Mammary epithelial cell (primary cell): Measurements from ENCODE around the gene DNAJC10.

Experiments used
- EZH2 ChIP-seq: IDR thresholded peaks from 2 replicates; pipeline ENCODE4 v1.6.1; 2012; ENCODE audit warnings: low read length, inconsistent platforms, borderline replicate concordance
- TF ChIP-seq, protein P1 (sequence below), 2 donors: IDR thresholded peaks in 1 of 2; conservative IDR thresholded peaks in 1 of 2; 2 replicates each; pipeline ENCODE4 v1.5.1; 2011 to 2012; ENCODE audit warnings: inconsistent platforms in 2 of 2, low read length in 2 of 2, mild to moderate bottlenecking in 2 of 2, control low read depth in 1 of 2, low read depth in 1 of 2; ENCODE audit not compliant: insufficient read depth in 1 of 2; ENCODE audit errors: extremely low read depth in 1 of 2

DNA sequence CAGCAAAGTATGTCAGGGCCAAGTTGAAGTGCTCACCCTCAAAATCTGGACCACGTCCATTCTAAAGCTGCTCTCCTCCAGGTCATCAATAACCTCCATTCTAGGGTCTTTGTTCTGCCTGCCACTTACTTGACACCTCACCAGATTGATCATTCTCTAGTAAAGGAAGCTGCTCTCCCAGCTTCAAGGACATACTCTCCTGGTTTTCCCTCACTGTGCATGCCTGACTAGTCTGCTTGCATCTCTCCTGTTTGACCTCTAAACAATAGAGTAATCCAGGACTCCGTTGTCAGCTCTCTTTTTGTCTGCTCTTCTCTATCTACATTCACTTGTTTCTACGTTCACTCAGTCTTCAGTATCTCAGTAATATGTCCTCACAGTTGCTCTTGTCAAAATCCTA is 91.3 kb downstream of the DNAJC10 start:
- TF ChIP-seq, protein P1, sequence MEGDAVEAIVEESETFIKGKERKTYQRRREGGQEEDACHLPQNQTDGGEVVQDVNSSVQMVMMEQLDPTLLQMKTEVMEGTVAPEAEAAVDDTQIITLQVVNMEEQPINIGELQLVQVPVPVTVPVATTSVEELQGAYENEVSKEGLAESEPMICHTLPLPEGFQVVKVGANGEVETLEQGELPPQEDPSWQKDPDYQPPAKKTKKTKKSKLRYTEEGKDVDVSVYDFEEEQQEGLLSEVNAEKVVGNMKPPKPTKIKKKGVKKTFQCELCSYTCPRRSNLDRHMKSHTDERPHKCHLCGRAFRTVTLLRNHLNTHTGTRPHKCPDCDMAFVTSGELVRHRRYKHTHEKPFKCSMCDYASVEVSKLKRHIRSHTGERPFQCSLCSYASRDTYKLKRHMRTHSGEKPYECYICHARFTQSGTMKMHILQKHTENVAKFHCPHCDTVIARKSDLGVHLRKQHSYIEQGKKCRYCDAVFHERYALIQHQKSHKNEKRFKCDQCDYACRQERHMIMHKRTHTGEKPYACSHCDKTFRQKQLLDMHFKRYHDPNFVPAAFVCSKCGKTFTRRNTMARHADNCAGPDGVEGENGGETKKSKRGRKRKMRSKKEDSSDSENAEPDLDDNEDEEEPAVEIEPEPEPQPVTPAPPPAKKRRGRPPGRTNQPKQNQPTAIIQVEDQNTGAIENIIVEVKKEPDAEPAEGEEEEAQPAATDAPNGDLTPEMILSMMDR (conservative IDR thresholded peaks at IDR 0.05 in 1 of 2, IDR thresholded peaks at IDR 0.05 in 1 of 2; ENCODE audit: extremely low read depth in 1 of 2, insufficient read depth in 1 of 2, low read depth in 1 of 2, low read length in 2 of 2) = no peak
- TF ChIP-seq EZH2 = no peak
